ENCODE results near the gene PFN3.
A peak's percentile ranks its signal among the peaks of the same experiment; 100 is the strongest.

The PFN3 gene

GRCh38 chr5:177399997-177400868 lies at the start of gene PFN3:
PFN3 (minus strand) TSS chr5:177400661; CDS start chr5:177400576, 85 bp downstream.
- no peak for DNase-seq (ENCODE audit: low spot score)

- no peak for DNase-seq (ENCODE audit: low spot score)
Measured at GRCh38 chr5:177449140-177450061, 48.9 kb upstream of the PFN3 start.

DNA sequence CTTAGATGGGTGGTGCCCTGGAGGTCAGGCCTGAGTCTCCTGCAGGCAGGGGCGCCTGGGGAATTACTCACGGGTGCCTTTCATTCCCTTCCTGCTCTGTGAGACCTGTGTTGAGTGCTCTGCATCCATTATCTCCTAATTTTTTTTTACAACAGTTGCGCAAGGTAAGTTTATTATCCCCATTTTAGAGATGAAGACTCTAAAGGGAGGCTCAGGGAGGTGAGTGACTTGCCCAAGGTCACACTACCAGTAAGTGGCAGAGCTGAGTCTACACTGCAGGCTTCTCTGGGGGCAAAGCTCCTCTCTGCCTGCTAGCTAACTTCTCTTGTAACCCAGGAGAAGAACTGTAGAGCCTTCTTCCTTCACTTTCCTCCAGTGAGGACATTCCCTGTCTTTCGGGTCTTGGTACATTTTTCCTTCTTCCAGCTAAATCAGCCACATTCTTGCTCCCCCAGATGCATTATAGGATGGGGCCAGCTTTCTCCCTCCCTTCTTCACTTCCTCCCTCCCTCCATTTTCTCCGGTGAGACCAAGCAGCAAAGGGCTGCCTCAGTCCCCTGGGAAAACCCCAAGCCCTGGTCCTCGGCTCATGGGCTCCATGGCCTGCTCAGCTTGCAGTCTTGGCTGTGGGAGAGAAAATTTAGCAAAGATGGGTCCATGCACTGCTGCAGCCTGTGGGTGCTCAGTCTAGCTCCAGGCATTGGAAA lies 47.9 kb upstream of the PFN3 start:
- no peak for DNase-seq (ENCODE audit: low spot score)

DNA sequence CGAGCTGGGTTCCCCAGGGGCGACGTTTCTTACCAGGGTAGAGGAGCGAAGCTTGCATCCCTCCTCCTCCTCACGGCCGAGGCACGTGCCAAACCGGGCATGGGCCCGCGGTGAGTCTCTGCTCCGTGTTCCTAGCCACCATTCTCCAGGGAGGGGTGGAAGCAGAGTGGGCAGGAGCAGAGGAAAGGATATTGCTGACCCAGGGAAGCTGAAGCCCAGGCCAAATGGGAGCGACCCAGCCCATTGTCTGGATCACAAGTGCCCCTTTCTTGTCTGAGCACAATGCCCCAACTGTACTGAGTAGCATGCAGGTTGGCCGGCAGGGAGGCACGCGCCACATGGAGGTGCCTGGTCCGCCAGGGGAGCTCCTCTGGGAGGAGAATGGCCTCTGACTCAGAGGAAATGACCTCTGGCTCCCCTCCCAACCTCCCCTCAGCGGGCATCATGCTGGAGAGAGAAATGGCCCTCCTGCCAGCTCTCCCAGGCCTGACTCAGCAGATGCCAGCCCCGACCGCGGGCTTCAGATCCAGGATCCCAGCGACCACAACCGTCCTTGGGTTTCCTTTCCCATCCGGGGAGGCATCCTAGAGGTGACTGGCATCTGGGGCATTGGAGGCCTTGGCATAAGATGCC lies 47.3 kb upstream of the PFN3 start:
- DNase-seq (ENCODE audit: low spot score), result no peak

GRCh38 chr5:177447066-177447610 lies 46.7 kb upstream of the PFN3 start:
- peak; percentile 70 for DNase-seq (ENCODE audit: low spot score)

DNA sequence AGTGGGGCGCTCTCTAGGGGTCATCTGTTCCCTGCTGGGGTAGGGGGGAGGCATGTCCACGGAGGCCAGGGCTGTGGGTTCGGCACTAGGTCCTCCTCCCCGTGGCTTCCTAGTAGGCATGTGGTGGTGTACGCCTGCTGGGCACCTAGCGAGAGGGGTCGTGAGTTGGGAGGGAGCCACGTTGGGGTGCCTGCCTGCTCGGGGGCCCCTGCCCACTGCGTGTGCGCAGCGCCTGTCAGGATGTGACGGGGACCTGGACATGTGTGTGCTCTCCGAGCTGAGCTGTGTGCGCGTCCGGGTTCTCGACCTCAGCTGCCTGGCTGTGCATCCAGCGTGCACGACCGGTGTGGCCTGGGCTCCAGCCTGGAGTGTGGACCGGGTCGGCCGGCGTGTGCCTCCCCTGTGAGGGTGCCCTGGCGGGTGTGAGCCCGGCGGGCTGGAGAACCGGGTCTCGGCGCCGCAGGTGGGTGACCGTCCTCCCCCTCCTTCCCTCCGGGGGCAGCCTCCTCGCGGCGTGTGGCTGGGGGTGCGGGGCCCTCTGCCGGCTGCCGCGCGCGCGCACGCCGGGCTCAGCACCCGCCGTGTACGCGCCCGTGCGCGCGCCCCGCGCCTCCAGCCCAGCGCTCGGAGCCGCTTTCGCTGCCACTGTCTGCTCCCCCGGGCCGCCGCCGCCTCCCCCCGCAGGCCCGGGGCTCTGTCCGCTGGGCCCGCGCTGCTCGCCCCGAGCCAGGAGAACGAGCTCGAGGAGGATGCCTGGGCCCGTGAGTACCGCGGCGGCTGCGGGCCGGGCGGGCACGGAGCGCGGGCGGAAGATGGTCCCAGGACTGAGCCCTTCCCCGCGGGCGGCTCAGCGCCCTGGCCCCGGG lies 46.0 kb upstream of the PFN3 start, which contains the start of gene PRR7:
TSS of gene PRR7 (plus strand) at position 615 of the 866 bp plus-strand sequence. CDS start 8,254 bp downstream, outside the sequence.
- peak; percentile 71 for DNase-seq (ENCODE audit: low spot score)

DNA sequence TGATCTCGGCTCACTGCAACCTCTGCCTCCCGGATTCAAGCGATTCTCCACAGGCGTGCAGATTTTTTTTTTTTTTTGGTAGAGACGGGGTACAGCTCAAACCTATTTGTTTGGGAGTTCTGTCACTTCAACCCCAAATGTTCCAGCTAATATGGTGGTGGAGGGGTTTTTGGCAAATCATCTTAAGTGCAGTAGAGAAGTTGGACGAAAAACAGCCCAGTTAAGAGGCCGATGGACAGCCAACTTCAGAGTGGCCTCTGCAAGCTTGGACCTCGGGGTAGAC lies 45.4 kb upstream of the PFN3 start:
- DNase-seq (ENCODE audit: low spot score), result no peak

DNA sequence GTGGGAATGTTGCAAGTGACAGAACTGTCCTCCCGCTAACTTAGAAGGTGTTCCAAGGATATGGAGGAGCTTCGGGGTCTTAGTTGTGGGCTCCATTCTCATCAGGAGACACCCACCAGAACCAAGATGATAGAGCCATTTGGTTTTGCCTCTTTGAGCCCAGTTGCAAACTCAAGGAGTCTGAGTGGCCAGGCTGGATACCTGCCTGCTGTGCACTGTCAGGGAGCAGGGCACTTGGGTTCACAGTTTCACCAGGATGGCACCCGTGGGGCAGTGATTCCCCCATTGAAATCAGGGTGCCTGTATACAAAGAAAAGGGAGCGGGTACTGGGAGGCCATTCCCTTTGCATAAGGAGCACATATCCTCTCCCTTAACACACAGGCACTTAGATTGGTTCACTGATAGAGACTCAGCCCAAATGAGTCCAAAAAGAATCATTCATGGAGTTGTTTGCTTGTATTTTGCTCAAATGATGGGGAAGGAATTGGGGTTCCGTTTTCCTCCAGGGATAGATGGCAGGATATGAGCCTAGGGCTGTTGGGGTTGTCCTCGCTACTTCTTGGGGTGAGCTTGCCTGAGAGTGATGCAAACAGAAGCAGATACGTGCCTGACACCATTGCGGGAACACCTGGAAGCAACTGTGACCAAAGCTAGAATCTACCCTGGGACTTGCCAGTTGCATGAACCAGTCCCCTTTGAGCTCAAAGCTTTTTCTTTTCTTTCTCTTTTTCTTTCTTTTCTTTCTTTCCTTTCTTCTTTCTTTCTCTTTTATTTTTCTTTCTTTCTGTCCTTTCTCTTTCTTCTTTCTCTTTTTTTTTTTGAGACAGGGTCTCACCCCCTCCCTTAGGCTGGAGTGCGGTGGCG lies 44.8 kb upstream of the PFN3 start:
- no peak for DNase-seq (ENCODE audit: low spot score)

DNA sequence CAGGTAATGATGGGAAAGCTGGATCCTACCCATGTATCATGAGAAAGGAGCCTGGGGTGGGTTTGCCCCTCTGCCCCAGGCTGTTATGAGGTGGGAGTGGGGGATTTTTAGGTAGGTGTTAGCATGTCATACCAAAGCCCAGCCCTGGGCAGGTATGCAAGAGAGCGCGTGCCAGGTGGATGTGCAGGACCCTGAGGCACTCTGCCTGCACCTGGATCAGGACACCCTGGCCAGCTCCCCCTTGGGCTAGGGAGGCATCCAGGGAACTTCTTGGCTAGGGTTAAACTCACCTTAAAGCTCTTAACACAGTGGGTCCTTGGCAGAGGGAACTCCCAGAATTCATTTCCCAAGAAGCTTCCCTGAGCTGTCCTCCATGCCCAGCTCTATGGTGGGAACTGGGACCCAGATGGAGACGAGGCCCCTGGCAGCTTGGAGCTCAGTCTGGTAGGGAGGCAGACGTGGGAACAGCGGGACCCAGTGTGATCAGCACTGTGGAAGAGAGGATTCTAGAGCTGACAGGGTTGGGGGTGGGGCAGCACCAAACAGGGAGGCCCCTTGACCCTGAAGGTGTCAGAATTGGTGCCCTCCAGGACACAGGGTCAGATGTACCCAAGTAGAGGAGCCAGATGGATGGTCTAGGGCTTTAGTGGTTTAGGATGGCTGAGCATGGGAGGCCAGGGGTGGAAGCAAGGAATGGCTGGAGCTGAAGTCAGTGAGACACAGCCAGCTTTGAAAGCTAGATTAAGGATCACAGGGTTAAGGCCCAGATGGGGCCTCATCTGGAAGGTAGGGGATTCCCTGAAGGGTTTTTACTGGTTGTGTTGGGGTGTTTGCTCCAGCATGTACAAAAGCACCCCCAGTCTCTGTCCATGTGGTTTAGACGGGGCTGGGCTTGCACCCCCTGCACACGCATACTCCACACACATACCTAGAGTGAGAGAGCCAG lies 43.9 kb upstream of the PFN3 start:
- DNase-seq (ENCODE audit: low spot score), result no peak

DNA sequence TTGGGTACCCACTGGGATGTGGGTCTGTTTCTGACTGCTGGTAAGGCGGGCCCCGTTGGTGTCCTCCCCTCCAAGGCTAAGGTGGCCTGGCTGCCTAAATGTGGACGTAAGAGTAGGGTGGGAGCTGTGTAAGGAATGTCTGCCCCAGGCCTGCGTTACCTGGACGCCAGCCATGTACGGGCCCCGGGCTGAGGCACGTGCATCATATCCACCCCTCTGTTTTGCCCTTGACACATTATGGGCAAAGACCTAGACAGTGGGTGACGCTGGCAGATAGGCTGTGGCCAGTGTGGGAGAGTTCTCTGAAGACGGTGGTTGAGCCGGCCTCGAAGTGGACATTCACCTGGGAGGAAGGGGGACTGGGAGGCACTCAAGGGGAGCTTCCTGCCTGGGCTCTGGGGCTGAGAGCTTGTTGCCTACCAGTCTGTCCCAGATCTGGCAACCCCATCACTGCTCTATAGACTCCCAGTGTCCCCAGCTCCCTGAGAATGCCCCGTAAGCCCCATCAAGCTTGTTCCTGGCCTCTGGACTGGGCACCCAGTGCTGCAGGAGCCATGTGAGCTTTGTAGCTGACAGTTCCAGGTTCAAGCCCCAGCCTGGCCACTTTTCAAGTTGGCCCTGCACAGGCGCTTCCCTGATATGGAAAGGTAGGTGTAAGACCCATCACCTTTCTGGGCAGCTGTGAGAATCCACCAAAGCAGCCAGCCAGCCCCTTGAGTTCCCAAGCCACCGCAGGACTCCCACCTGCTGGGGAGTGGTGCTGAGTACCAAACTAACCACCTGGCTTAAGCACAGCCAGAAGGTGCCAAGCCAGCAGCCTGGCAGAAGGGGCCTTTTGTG lies 42.9 kb upstream of the PFN3 start:
- no peak for DNase-seq (ENCODE audit: low spot score)

GRCh38 chr5:177442066-177442826 lies 41.8 kb upstream of the PFN3 start:
- no peak for DNase-seq (ENCODE audit: low spot score)

GRCh38 chr5:177440990-177441780 lies 40.7 kb upstream of the PFN3 start:
- DNase-seq (ENCODE audit: low spot score), result no peak

- no peak for DNase-seq (ENCODE audit: low spot score)
Measured at GRCh38 chr5:177440211-177440989, 39.9 kb upstream of the PFN3 start.

DNA sequence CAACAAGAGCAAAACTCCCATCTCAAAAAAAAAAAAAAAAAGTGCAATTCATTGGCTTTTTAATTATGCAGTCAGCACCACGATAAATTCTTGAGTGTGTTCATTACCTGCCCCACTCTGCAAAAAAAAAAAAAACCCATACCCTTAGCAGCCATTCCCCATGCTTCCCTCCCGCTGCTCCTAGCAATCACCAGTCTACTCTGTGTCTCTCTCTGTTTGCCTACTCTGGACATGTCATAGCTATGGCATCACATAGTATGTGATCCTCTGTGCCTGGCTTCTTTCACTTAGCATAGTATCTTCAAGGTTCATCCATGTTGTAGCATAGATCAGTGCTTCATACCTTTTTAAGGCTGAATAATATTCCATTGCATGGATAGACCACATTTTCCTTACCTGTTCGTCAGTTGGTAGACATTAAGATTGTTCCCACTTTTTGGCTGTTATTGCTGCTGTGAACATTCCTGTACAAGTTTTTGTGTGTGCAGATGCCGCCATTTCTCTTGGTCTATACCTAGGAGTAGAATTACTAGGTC lies 39.1 kb upstream of the PFN3 start:
- no peak for DNase-seq (ENCODE audit: low spot score)

- no peak for DNase-seq (ENCODE audit: low spot score)
Measured at GRCh38 chr5:177438468-177438867, 38.0 kb upstream of the PFN3 start.
